Measurements from ENCODE around the gene C22orf23. TPM values are rescaled to one million over a fixed set of nuclear protein-coding genes. Genes with fewer than 3 reads are reported as not detected.

The C22orf23 gene
- total RNA-seq, 1 donor from 2014 or later, result 0.54 TPM

DNA sequence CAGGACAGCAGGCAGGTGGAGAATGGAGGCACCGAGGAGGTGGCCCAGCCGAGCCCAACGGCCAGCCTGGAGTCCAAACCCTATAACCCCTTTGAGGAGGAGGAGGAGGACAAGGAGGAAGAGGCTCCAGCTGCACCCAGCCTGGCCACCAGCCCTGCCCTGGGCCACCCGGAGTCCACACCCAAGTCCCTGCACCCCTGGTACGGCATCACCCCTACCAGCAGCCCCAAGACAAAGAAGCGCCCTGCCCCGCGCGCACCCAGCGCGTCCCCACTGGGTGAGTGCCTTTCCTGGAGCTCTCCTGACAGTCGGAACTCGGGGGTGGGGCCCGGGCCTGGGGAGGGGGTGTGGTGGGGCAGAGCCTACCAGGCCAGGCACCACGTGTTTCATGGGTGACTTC is 27.6 kb downstream of the C22orf23 start:
- peaks cover 27% of the 10 kb centered on the region for H3K36me3 Mint-ChIP-seq (ENCODE audit: low read depth, unreplicated experiment)
- no peak overlapping the region for H3K4me3 Mint-ChIP-seq (ENCODE audit: unreplicated experiment)
- no peak overlapping the region for H3K27ac Mint-ChIP-seq (ENCODE audit: unreplicated experiment)
- no peak for DNase-seq (ENCODE audit: low spot score)
- no peaks in the 10 kb centered on the region for H3K9me3 Mint-ChIP-seq (ENCODE audit: unreplicated experiment)
- peaks cover 7% of the 10 kb centered on the region for H3K27me3 Mint-ChIP-seq (ENCODE audit: unreplicated experiment)
- H3K4me1 Mint-ChIP-seq (ENCODE audit: unreplicated experiment), result peaks cover 3% of the 10 kb centered on the region
- TF ChIP-seq, protein P1, sequence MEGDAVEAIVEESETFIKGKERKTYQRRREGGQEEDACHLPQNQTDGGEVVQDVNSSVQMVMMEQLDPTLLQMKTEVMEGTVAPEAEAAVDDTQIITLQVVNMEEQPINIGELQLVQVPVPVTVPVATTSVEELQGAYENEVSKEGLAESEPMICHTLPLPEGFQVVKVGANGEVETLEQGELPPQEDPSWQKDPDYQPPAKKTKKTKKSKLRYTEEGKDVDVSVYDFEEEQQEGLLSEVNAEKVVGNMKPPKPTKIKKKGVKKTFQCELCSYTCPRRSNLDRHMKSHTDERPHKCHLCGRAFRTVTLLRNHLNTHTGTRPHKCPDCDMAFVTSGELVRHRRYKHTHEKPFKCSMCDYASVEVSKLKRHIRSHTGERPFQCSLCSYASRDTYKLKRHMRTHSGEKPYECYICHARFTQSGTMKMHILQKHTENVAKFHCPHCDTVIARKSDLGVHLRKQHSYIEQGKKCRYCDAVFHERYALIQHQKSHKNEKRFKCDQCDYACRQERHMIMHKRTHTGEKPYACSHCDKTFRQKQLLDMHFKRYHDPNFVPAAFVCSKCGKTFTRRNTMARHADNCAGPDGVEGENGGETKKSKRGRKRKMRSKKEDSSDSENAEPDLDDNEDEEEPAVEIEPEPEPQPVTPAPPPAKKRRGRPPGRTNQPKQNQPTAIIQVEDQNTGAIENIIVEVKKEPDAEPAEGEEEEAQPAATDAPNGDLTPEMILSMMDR (IDR thresholded peaks at IDR 0.05; ENCODE audit: unreplicated experiment), result no peak

DNA sequence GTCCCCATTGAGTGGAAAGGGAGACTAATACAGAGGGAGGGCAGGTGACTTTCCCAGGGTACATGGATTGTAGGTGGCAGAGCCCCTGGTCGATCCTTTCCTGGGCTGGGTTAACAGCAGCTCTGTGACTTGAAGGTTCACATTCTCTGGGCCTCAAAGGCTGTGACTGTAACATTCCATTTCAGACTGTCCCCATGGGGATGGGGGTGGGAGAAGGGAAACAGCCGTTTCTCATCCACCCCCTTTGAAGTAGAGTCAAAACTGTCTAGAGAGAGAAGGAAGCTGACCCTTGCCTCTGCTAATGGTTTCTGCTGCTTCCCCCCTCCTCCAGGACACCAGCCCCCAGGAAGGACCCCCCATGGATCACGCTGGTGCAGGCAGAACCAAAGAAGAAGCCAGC is 28.1 kb downstream of the C22orf23 start:
- no peak for DNase-seq (ENCODE audit: low spot score)
- peaks cover 3% of the 10 kb centered on the region for H3K4me1 Mint-ChIP-seq (ENCODE audit: unreplicated experiment)
- no peaks in the 10 kb centered on the region for H3K9me3 Mint-ChIP-seq (ENCODE audit: unreplicated experiment)
- H3K27ac Mint-ChIP-seq (ENCODE audit: unreplicated experiment), result no peak overlapping the region
- TF ChIP-seq, protein P1 (IDR thresholded peaks at IDR 0.05; ENCODE audit: unreplicated experiment), result no peak
- H3K27me3 Mint-ChIP-seq (ENCODE audit: unreplicated experiment), result peaks cover 7% of the 10 kb centered on the region
- H3K36me3 Mint-ChIP-seq (ENCODE audit: low read depth, unreplicated experiment), result peaks cover 27% of the 10 kb centered on the region
- H3K4me3 Mint-ChIP-seq (ENCODE audit: unreplicated experiment), result no peak overlapping the region

DNA sequence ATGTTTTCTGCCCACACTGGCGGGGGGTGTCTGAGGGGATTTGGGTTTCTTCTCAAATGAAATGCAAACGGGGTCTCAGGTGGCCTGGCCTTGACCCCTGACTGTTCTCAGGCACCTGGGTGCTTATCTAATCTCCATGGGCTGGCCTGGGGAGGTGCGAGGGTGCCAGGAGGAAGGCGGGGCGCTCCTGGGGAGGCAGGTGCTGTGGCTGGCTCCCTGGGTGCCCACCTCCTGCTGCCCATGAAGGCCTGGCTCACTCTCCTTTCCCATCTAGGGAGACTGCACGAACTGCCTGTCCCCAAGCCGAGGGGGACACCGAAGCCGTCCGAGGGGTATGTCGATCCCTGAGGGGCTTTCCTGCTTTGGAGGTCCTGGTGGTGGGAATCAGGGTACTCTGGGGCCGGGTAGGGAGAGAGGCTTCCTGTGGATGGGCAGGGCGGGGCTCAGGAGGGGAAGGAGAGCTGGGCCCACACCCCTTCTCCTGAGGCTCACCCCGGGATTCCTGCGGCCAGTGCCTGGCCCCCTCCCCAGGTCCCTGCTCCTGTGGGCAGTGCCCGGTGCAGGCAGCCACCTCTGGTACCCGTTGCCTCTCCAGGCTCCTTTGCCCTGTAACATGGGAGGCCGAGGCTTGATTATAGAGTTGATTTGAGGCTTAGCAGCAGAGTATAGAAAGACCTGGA is 28.9 kb downstream of the C22orf23 start:
- no peak for DNase-seq (ENCODE audit: low spot score)
- Mint-ChIP-seq H3K4me3 (ENCODE audit: unreplicated experiment) (no peak overlapping the region), H3K9me3 (ENCODE audit: unreplicated experiment) (no peaks in the 10 kb centered on the region), H3K36me3 (ENCODE audit: low read depth, unreplicated experiment) (peaks cover 32% of the 10 kb centered on the region), H3K27ac (ENCODE audit: unreplicated experiment) (no peak overlapping the region), H3K27me3 (ENCODE audit: unreplicated experiment) (peaks cover 7% of the 10 kb centered on the region), H3K4me1 (ENCODE audit: unreplicated experiment) (peaks cover 3% of the 10 kb centered on the region)
- TF ChIP-seq, protein P1 (IDR thresholded peaks at IDR 0.05; ENCODE audit: unreplicated experiment), result no peak

DNA sequence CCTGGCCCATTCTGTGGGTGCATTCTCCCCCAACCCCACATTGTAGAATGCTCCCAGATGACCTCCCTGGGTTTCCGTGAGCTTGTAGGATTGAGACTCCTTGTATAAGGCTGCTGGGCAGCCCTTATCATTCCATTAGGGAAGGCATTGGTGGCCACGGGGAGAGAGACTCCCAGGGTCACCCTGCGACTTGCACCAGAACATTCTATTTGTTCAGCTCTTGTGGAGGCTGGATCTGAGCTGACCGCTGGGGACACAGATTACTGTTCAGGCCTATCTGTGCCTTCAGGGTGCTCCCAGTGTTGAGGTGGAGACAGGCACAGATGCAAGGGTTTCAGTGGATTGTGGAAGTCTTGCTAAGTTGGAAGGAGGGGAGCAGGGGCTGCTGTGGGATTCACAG is 29.5 kb downstream of the C22orf23 start:
- Mint-ChIP-seq H3K4me1 (ENCODE audit: unreplicated experiment) (peaks cover 3% of the 10 kb centered on the region), H3K27me3 (ENCODE audit: unreplicated experiment) (peaks cover 7% of the 10 kb centered on the region), H3K4me3 (ENCODE audit: unreplicated experiment) (peak overlapping the region; percentile 79), H3K9me3 (ENCODE audit: unreplicated experiment) (no peaks in the 10 kb centered on the region), H3K36me3 (ENCODE audit: low read depth, unreplicated experiment) (peaks cover 26% of the 10 kb centered on the region), H3K27ac (ENCODE audit: unreplicated experiment) (peak overlapping the region; percentile 53)
- TF ChIP-seq, protein P1 (IDR thresholded peaks at IDR 0.05; ENCODE audit: unreplicated experiment), result no peak
- no peak for DNase-seq (ENCODE audit: low spot score)

DNA sequence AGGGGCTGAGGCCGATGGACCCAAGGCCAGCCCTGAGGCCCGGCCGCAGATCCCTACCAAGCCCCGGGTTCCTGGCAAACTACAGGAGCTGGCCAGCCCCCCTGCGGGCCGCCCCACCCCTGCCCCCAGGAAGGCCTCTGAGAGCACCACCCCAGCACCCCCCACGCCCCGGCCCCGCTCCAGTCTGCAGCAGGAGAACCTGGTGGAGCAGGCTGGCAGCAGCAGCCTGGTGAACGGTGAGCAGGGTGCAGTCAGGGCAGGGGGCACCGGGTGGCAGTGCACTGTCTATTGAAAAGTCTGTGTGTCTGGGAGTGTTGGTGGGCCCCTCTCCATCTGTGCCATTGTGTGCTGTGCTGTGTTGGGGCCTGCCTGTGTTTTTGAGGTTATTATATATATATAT is 31.2 kb downstream of the C22orf23 start:
- DNase-seq (ENCODE audit: low spot score), result no peak
- Mint-ChIP-seq H3K9me3 (ENCODE audit: unreplicated experiment) (no peaks in the 10 kb centered on the region), H3K36me3 (ENCODE audit: low read depth, unreplicated experiment) (peaks cover 27% of the 10 kb centered on the region)

More for the DNA sequence above, 31.2 kb downstream of the C22orf23 start:
- TF ChIP-seq, protein P1 (IDR thresholded peaks at IDR 0.05; ENCODE audit: unreplicated experiment), result no peak
- Mint-ChIP-seq H3K4me1 (ENCODE audit: unreplicated experiment) (peaks cover 9% of the 10 kb centered on the region), H3K27ac (ENCODE audit: unreplicated experiment) (no peak overlapping the region), H3K27me3 (ENCODE audit: unreplicated experiment) (peaks cover 3% of the 10 kb centered on the region), H3K4me3 (ENCODE audit: unreplicated experiment) (no peak overlapping the region)
